ENCODE measurements around the gene NDUFC1. TPM values are rescaled to one million over a fixed set of nuclear protein-coding genes. Genes with fewer than 3 reads are reported as not detected.
A peak's percentile ranks its signal among the peaks of the same experiment; 100 is the strongest.
"Not testable (repeated sequence)": the region's sequence is repeated elsewhere in the genome, so short reads cannot be mapped to it uniquely, and the experiment has no call there.

Gene NDUFC1
- total and polyA plus RNA-seq, 9 of the 15 experiments (the other 6 are each of a cell fraction or from before 2014, with no cell fraction given), result 58.9 to 378 (median 120) TPM

- H3K79me2 ChIP-seq (ENCODE audit: control insufficient read depth, insufficient read depth, low read length), result peaks cover 100% of the 10 kb centered on the region
- in situ Hi-C loops (cut with MboI); H3K9me1 ChIP-seq (ENCODE audit: control insufficient read depth, insufficient read depth, low read length); H3K27me3 ChIP-seq (ENCODE audit: control insufficient read depth in 2 of 2, insufficient read depth in 2 of 2, low read length in 2 of 2); intact Hi-C loops (cut with micrococcal nuclease); H3K9me3 ChIP-seq (replicated peaks; ENCODE audit: control insufficient read depth, insufficient read depth, low read depth, low read length); H3K4me2 ChIP-seq (ENCODE audit: insufficient read depth, low read length); H3K4me1 ChIP-seq (replicated peaks in 1 of 2; ENCODE audit: control insufficient read depth in 2 of 2, insufficient read depth in 2 of 2, low read length in 2 of 2); H2AFZ ChIP-seq (ENCODE audit: low read depth, low read length); FAIRE-seq; H3K9ac ChIP-seq (ENCODE audit: insufficient read depth in 1 of 2, low read depth in 2 of 2, low read length in 2 of 2); H3K4me3 ChIP-seq; DNase-seq (ENCODE audit: extremely low read depth in 1 of 4, low spot score in 3 of 4); H4K20me1 ChIP-seq (replicated peaks; ENCODE audit: control insufficient read depth, insufficient read depth, low read length); ATAC-seq; BruUV-seq (replicated peaks); CTCF ChIA-PET (ENCODE audit: low intra/inter-chr PET ratio): not testable (repeated sequence)
- POLR2A ChIA-PET, result interaction anchor here (0.5 to 1.6 kb wide), 4 partner anchors 9 to 375 kb away, joined by 3 to 7 read pairs (median 4); partner anchors contain the start of gene NAA15
- H3K27ac ChIP-seq (ENCODE audit: extremely low read depth, low read depth, low read length), result peak overlapping the region; percentile 47; the same call in 1 of the 3 replicates
- 97% methylated on average over 5 of the region's 6 CpGs for WGBS (ENCODE audit: insufficient coverage, low coverage, missing lambda C conversion rate)
- H3K36me3 ChIP-seq (ENCODE audit: control insufficient read depth, insufficient read depth, low read length), result peaks cover 25% of the 10 kb centered on the region; the same call in 2 of the 3 replicates
- TF ChIP-seq ZNF121 (CRISPR knock-in tag; conservative IDR thresholded peaks at IDR 0.05), result peak; percentile 50
Observed at GRCh38 chr4:139322541-139322940, 20.3 kb upstream of the NDUFC1 start.

GRCh38 chr4:139322070-139322469 lies 19.8 kb upstream of the NDUFC1 start:
- Histone ChIP-seq H3K36me3 (ENCODE audit: control insufficient read depth, insufficient read depth, low read length) (peaks cover 23% of the 10 kb centered on the region; the same call in 2 of the 3 replicates), H3K27ac (ENCODE audit: extremely low read depth, low read depth, low read length) (peak overlapping the region; percentile 47; the same call in 1 of the 3 replicates), H3K79me2 (ENCODE audit: control insufficient read depth, insufficient read depth, low read length) (peaks cover 100% of the 10 kb centered on the region)
- H3K27me3 ChIP-seq (ENCODE audit: control insufficient read depth in 2 of 2, insufficient read depth in 2 of 2, low read length in 2 of 2); H3K4me2 ChIP-seq (ENCODE audit: insufficient read depth, low read length); H4K20me1 ChIP-seq (replicated peaks; ENCODE audit: control insufficient read depth, insufficient read depth, low read length); intact Hi-C loops (cut with micrococcal nuclease); H2AFZ ChIP-seq (ENCODE audit: low read depth, low read length); FAIRE-seq; BruUV-seq (replicated peaks); H3K9me1 ChIP-seq (ENCODE audit: control insufficient read depth, insufficient read depth, low read length); H3K4me1 ChIP-seq (replicated peaks in 1 of 2; ENCODE audit: control insufficient read depth in 2 of 2, insufficient read depth in 2 of 2, low read length in 2 of 2); in situ Hi-C loops (cut with MboI); H3K9me3 ChIP-seq (replicated peaks; ENCODE audit: control insufficient read depth, insufficient read depth, low read depth, low read length); DNase-seq (ENCODE audit: extremely low read depth in 1 of 4, low spot score in 3 of 4); H3K4me3 ChIP-seq; H3K9ac ChIP-seq (ENCODE audit: insufficient read depth in 1 of 2, low read depth in 2 of 2, low read length in 2 of 2); CTCF ChIA-PET (ENCODE audit: low intra/inter-chr PET ratio); TF ChIP-seq TEAD4 (CRISPR knock-in tag; IDR thresholded peaks at IDR 0.05; ENCODE audit: borderline replicate concordance); FOXM1 (CRISPR knock-in tag; IDR thresholded peaks at IDR 0.05; ENCODE audit: low read depth): not testable (repeated sequence)
- peak; percentile 32 for ATAC-seq
- POLR2A ChIA-PET, result interaction anchor here (0.5 to 1.6 kb wide), 4 partner anchors 9 to 374 kb away, joined by 3 to 7 read pairs (median 4); partner anchors contain the start of gene NAA15
- 0% methylated on average over 1 of the region's 1 CpG for WGBS (ENCODE audit: insufficient coverage, low coverage, missing lambda C conversion rate)
- TF ChIP-seq CBX3 (IDR thresholded peaks at IDR 0.05; ENCODE audit: borderline replicate concordance in 1 of 2, low read length in 2 of 2) (peak in 1 of 2 experiments; percentile 19; a peak in 1 of 3 replicates), MAZ (CRISPR knock-in tag; conservative IDR thresholded peaks at IDR 0.05 in 1 of 2, IDR thresholded peaks at IDR 0.05 in 1 of 2) (0 out of 4 replicates have a peak, but pooled peaks of 1 of the 2 experiments have one; percentile 17), TEAD4 (IDR thresholded peaks at IDR 0.05; ENCODE audit: low read length) (peak; percentile 22; the same call in 1 of the 2 replicates), ARID1B (IDR thresholded peaks at IDR 0.05) (peak; percentile 60), SRF (CRISPR knock-in tag; IDR thresholded peaks at IDR 0.05) (peak in 1 of 2 experiments; percentile 80; a peak in 2 of 4 replicates), TRIM24 (IDR thresholded peaks at IDR 0.05) (peak; percentile 63 to 72), CBFA2T3 (IDR thresholded peaks at IDR 0.05) (peak; percentile 71), CC2D1A (IDR thresholded peaks at IDR 0.05) (peak; percentile 78), ZNF766 (CRISPR knock-in tag; conservative IDR thresholded peaks at IDR 0.05) (peak; percentile 77), CHAMP1 (IDR thresholded peaks at IDR 0.05) (peak; percentile 91), FOXM1 (IDR thresholded peaks at IDR 0.05; ENCODE audit: low read depth) (peak; percentile 20; the same call in 1 of the 2 replicates), TCF3 (CRISPR knock-in tag; IDR thresholded peaks at IDR 0.05) (peak; percentile 24; the same call in 1 of the 2 replicates)

Measured in K562 (cell line).